ENCODE results near the gene GDI1. TPM values are rescaled to one million over a fixed set of nuclear protein-coding genes. Genes with fewer than 3 reads are reported as not detected.

Gene GDI1
- total RNA-seq, 1 donor from 2014 or later: 152 TPM

DNA sequence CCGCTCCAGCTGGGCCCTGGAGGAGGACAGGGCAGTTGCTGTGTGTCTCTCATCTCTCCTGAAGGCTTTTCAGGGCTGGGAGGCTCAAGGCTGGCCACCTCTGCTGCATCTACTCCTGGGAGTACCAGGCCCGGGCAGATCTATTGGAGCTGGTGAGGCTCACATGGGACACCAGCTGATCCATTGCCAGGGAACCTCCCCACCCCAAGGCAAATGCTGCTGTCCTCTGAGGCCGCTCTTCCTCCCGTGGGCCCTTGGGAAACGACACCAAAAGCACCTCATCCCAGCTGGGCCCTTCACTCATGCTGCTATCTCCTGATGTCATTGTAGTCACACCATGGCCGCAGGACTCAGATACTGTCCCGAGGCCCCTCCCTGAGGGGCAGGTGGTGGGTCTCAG lies 45.8 kb downstream of the GDI1 start:
- H3K27ac Mint-ChIP-seq (ENCODE audit: unreplicated experiment): no peak overlapping the region
- peaks cover 3% of the 10 kb centered on the region for H3K36me3 Mint-ChIP-seq (ENCODE audit: low read depth)
- no peak for DNase-seq (ENCODE audit: low spot score)
- no peaks in the 10 kb centered on the region for H3K27me3 Mint-ChIP-seq (ENCODE audit: low read depth)
- H3K4me3 Mint-ChIP-seq (ENCODE audit: unreplicated experiment): no peak overlapping the region
- TF ChIP-seq, protein P1, sequence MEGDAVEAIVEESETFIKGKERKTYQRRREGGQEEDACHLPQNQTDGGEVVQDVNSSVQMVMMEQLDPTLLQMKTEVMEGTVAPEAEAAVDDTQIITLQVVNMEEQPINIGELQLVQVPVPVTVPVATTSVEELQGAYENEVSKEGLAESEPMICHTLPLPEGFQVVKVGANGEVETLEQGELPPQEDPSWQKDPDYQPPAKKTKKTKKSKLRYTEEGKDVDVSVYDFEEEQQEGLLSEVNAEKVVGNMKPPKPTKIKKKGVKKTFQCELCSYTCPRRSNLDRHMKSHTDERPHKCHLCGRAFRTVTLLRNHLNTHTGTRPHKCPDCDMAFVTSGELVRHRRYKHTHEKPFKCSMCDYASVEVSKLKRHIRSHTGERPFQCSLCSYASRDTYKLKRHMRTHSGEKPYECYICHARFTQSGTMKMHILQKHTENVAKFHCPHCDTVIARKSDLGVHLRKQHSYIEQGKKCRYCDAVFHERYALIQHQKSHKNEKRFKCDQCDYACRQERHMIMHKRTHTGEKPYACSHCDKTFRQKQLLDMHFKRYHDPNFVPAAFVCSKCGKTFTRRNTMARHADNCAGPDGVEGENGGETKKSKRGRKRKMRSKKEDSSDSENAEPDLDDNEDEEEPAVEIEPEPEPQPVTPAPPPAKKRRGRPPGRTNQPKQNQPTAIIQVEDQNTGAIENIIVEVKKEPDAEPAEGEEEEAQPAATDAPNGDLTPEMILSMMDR (IDR thresholded peaks at IDR 0.05): no peak
- H3K4me1 Mint-ChIP-seq (ENCODE audit: low read depth): peaks cover 14% of the 10 kb centered on the region
- H3K9me3 Mint-ChIP-seq (ENCODE audit: low read depth): peaks cover 4% of the 10 kb centered on the region

DNA sequence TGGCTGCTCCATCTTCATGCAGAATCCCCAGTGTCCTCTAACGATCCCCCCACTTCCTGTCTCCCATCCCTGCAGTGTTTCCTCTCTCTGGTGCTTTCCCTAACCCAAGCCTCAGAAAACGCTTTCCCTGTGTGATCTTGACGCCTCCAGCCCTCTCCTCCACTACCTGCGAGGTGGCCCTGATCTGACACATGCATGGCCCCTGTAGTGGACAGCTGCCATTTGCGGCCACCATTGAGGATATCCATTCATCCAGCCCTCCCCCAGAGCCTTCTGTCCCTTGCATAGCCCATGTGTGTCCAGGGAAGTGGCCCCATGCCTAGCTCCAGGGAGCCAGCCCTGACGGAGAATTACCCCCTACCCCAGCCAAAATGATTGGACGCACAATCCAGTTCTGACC lies 46.4 kb downstream of the GDI1 start:
- no peak overlapping the region for H3K4me3 Mint-ChIP-seq (ENCODE audit: unreplicated experiment)
- no peak for DNase-seq (ENCODE audit: low spot score)
- H3K27ac Mint-ChIP-seq (ENCODE audit: unreplicated experiment): no peak overlapping the region
- TF ChIP-seq, protein P1 (IDR thresholded peaks at IDR 0.05): no peak
- peaks cover 7% of the 10 kb centered on the region for H3K36me3 Mint-ChIP-seq (ENCODE audit: low read depth)
- H3K27me3 Mint-ChIP-seq (ENCODE audit: low read depth): no peaks in the 10 kb centered on the region
- H3K9me3 Mint-ChIP-seq (ENCODE audit: low read depth): peaks cover 4% of the 10 kb centered on the region
- peaks cover 14% of the 10 kb centered on the region for H3K4me1 Mint-ChIP-seq (ENCODE audit: low read depth)

DNA sequence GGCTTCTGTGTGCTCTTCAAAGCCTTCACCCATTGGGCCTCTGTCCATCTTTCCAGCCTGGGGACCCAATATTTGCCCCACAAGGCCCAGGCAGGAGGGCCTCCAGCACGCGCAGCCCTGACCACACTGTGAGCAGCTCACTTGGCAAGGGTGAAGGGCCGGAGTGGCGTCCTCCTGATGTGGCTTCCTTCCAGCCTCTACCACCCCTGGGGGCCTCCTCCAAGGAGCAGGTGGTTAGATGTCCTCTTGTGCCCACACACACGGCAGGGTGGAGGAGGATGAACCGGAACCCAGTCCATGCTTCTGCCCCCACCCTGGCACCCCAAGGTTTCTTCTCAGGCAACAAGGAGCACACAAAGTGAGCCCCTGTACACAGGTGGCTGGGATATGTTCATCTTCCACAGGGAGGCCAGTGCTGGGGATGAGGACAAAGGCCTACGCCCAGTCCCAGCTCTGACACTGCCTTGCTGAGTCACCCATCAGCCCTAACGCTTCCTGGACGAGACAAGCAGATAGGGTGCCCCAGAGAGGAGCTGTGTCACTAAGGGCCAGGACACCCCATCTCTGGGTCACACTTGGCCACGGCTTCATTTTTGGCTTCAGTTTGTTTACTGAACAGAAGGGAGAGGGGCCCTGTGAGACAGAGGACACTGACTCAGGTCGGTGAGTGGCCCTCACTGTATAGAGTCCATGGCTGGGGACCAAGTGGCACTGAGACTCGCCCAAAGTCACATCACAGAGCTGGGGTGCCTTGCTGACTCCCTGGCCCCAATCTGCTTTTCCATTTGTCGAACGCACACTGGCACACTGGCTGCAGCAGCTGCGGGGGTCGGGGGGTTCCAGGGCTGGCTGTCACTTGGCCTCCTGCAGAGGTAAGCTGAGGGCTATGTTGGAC lies 47.5 kb downstream of the GDI1 start:
- Mint-ChIP-seq H3K4me3 (ENCODE audit: unreplicated experiment) (no peak overlapping the region), H3K4me1 (ENCODE audit: low read depth) (peaks cover 14% of the 10 kb centered on the region), H3K36me3 (ENCODE audit: low read depth) (peaks cover 7% of the 10 kb centered on the region), H3K27me3 (ENCODE audit: low read depth) (no peaks in the 10 kb centered on the region), H3K27ac (ENCODE audit: unreplicated experiment) (no peak overlapping the region), H3K9me3 (ENCODE audit: low read depth) (peaks cover 4% of the 10 kb centered on the region)
- no peak for DNase-seq (ENCODE audit: low spot score)
- TF ChIP-seq, protein P1 (IDR thresholded peaks at IDR 0.05): no peak

DNA sequence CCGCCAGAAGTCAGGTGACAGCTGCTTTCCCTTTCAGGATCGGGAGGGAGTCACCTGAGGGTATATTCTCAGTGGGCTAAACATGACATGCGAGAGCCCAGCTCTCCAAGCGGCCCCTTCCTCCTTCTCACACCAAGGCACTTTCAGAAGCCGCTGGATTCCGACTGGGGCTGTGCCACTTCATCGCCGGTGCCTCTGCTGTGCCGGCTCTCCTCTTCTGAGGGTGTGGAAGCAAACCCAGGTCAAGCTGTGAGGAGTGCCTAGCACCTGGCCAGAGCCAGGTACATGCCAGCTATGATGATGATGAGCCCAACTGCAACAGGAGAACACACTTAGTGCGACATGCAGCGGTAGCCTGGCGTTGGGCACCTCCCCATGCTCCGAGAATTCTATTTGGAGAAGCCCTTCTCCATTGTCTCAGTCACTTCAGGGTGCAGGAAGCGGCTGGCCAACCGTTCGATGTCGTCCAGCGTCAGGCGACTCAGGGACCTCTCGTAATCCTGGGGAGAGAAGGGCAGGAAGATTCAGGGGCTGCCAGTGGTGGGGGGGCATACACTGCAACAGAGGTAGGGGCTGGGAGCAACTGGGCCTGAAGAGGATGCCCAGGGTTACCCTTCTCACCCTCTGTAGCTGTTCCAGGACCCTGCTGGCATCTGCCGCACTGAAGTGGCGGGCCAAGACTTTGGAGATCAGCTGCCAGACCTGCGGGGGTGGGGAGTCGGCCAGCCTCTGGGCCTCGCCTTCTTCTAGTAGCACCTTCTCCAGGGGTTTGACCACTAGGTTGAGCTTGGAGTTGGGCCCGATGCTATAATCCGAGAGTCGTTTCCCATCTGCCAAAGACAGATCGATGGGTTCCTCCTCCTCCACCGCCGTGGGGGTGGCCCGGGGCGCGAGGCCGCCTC lies 48.4 kb downstream of the GDI1 start:
- Mint-ChIP-seq H3K27ac (ENCODE audit: unreplicated experiment) (no peak overlapping the region), H3K36me3 (ENCODE audit: low read depth) (peaks cover 7% of the 10 kb centered on the region), H3K4me3 (ENCODE audit: unreplicated experiment) (peak overlapping the region; percentile 66), H3K9me3 (ENCODE audit: low read depth) (peaks cover 4% of the 10 kb centered on the region), H3K4me1 (ENCODE audit: low read depth) (peaks cover 16% of the 10 kb centered on the region), H3K27me3 (ENCODE audit: low read depth) (no peaks in the 10 kb centered on the region)
- TF ChIP-seq, protein P1 (IDR thresholded peaks at IDR 0.05): no peak
- DNase-seq (ENCODE audit: low spot score): no peak

DNA sequence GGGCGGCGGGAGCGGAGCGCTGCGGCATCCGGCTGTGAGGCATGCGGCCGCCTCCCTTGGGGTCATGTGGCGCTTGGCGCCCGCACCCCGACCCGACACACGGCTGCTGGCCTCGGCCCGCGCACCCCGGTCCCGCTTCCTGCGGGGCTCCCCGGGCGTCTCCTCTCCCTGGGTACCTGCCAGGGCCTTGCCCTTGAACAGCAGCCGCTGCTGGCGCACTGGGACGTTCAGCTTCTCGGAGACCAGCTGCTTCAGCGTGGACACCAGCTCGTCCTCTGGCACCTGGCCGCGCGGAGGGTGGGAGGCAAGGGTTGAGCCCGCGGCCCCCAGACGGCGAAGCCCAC lies 49.1 kb downstream of the GDI1 start:
- Mint-ChIP-seq H3K27ac (ENCODE audit: unreplicated experiment) (no peak overlapping the region), H3K9me3 (ENCODE audit: low read depth) (peaks cover 4% of the 10 kb centered on the region), H3K36me3 (ENCODE audit: low read depth) (peaks cover 7% of the 10 kb centered on the region), H3K4me3 (ENCODE audit: unreplicated experiment) (peak overlapping the region; percentile 19), H3K27me3 (ENCODE audit: low read depth) (no peaks in the 10 kb centered on the region), H3K4me1 (ENCODE audit: low read depth) (peaks cover 16% of the 10 kb centered on the region)
- TF ChIP-seq, protein P1 (IDR thresholded peaks at IDR 0.05): no peak
- DNase-seq (ENCODE audit: low spot score): peak; percentile 89

Measured in chondrocyte (in vitro differentiated cells).